ENCODE results near the gene PRRC2B. TPM values are rescaled to one million over a fixed set of nuclear protein-coding genes. Genes with fewer than 3 reads are reported as not detected.

PRRC2B gene
- total and polyA plus RNA-seq, 7 donors = 22.7 to 114 (median 63.6) TPM

GRCh38 chr9:131405858-131406537, 12.1 kb downstream of the PRRC2B start:
- Histone ChIP-seq H3K4me1 (peaks cover 100% of the 10 kb centered on the region), H3K4me3 (peak overlapping the region; percentile 31), H3K9me3 (no peaks in the 10 kb centered on the region), H3K36me3 (ENCODE audit: insufficient read depth in 1 of 2, low read depth in 1 of 2) (no peaks in the 10 kb centered on the region), H3K27ac (peak overlapping the region; percentile 90), H3K27me3 (ENCODE audit: insufficient read depth in 3 of 3, low read length in 2 of 3) (no peaks in the 10 kb centered on the region)
- ATAC-seq = no peak
- no peak for DNase-seq
- intact Hi-C loops (cut with DNase I) = no loop called here
- no peak for TF ChIP-seq CTCF (IDR thresholded peaks at IDR 0.05)
- WGBS, 3 donors = 23 to 30% (median 26%) methylated on average over 9 of the region's 9 CpGs

GRCh38 chr9:131406563-131407436, 12.9 kb downstream of the PRRC2B start:
- WGBS, 3 donors = 25 to 36% (median 28%) methylated on average over 9 of the region's 9 CpGs
- no peak for ATAC-seq
- Histone ChIP-seq H3K27ac (peak overlapping the region; percentile 90), H3K4me1 (peaks cover 93% of the 10 kb centered on the region), H3K27me3 (ENCODE audit: insufficient read depth in 3 of 3, low read length in 2 of 3) (no peaks in the 10 kb centered on the region), H3K36me3 (ENCODE audit: insufficient read depth in 1 of 2, low read depth in 1 of 2) (no peaks in the 10 kb centered on the region), H3K9me3 (no peaks in the 10 kb centered on the region), H3K4me3 (peak overlapping the region; percentile 8)
- no peak for TF ChIP-seq CTCF (IDR thresholded peaks at IDR 0.05)
- DNase-seq = no peak
- intact Hi-C loops (cut with DNase I) = no loop called here

GRCh38 chr9:131407717-131408195, 13.9 kb downstream of the PRRC2B start:
- peaks cover 91% of the 10 kb centered on the region for H3K4me1 ChIP-seq
- H3K4me3 ChIP-seq = peak overlapping the region; percentile 8
- H3K27me3 ChIP-seq (ENCODE audit: insufficient read depth in 3 of 3, low read length in 2 of 3) = no peaks in the 10 kb centered on the region
- peak; percentile 25 for TF ChIP-seq CTCF (IDR thresholded peaks at IDR 0.05)
- ATAC-seq (peak in 3 of 4 donors; percentile 39 to 51 (median 50)), DNase-seq (peak in 1 of 2 donors; percentile 32)
- no peaks in the 10 kb centered on the region for H3K9me3 ChIP-seq
- intact Hi-C loops (cut with DNase I) = no loop called here
- WGBS, 3 donors = 12 to 21% (median 15%) methylated on average over 13 of the region's 13 CpGs
- peak overlapping the region; percentile 90 for H3K27ac ChIP-seq
- H3K36me3 ChIP-seq (ENCODE audit: insufficient read depth in 1 of 2, low read depth in 1 of 2) = no peaks in the 10 kb centered on the region

- ATAC-seq (no peak), DNase-seq (no peak)
- Histone ChIP-seq H3K27ac (peak overlapping the region; percentile 90), H3K4me1 (peaks cover 78% of the 10 kb centered on the region), H3K4me3 (no peak overlapping the region), H3K36me3 (ENCODE audit: insufficient read depth in 1 of 2, low read depth in 1 of 2) (no peaks in the 10 kb centered on the region), H3K9me3 (no peaks in the 10 kb centered on the region), H3K27me3 (ENCODE audit: insufficient read depth in 3 of 3, low read length in 2 of 3) (no peaks in the 10 kb centered on the region)
- no peak for TF ChIP-seq CTCF (IDR thresholded peaks at IDR 0.05)
- WGBS, 3 donors = 35 to 53% (median 37%) methylated on average over 7 of the region's 7 CpGs
- intact Hi-C loops (cut with DNase I) = no loop called here
Measured at GRCh38 chr9:131409458-131409992, 15.6 kb downstream of the PRRC2B start.
